Ishikawa (cell line): ENCODE measurements around the gene TBCD.

ENCODE experiments used
- CEBPB ChIP-seq: IDR thresholded peaks from 2 replicates; pipeline ENCODE4 v1.6.1; 2012
- CREB1 ChIP-seq: IDR thresholded peaks from 2 replicates; pipeline ENCODE4 v1.6.1; 2012; ENCODE audit warnings: low read depth
- EGR1 ChIP-seq: IDR thresholded peaks from 2 replicates; pipeline ENCODE4 v1.6.1; 2012
- EP300 ChIP-seq: IDR thresholded peaks from 2 replicates; pipeline ENCODE4 v1.6.1; 2012; ENCODE audit warnings: borderline replicate concordance
- MAX ChIP-seq: IDR thresholded peaks from 2 replicates; pipeline ENCODE4 v1.6.1; 2012
- NFIC ChIP-seq: IDR thresholded peaks from 2 replicates; pipeline ENCODE4 v1.6.1; 2012
- REST ChIP-seq: IDR thresholded peaks from 2 replicates; pipeline ENCODE4 v1.6.1; 2012; ENCODE audit warnings: low read depth, mild to moderate bottlenecking
- TAF1 ChIP-seq: IDR thresholded peaks from 2 replicates; pipeline ENCODE4 v1.6.1; 2012; ENCODE audit warnings: low read depth, mild to moderate bottlenecking
- TCF12 ChIP-seq: IDR thresholded peaks from 2 replicates; pipeline ENCODE4 v1.6.1; 2012; ENCODE audit warnings: low read depth
- USF1 ChIP-seq: IDR thresholded peaks from 2 replicates; pipeline ENCODE4 v1.6.1; 2012
- YY1 ChIP-seq: IDR thresholded peaks from 2 replicates; pipeline ENCODE4 v1.6.1; 2012; ENCODE audit warnings: low read depth
- ZBTB7A ChIP-seq: IDR thresholded peaks from 2 replicates; pipeline ENCODE4 v1.6.1; 2012; ENCODE audit warnings: low read depth

GRCh38 chr17:82901356-82901755 lies 149.5 kb downstream of the TBCD start:
- TF ChIP-seq TAF1 (no peak), REST (no peak), MAX (no peak), EGR1 (no peak), USF1 (no peak), NFIC (no peak), YY1 (no peak), CEBPB (no peak), CREB1 (no peak), EP300 (no peak), TCF12 (no peak), ZBTB7A (no peak)
